ENCODE measurements around the gene TSHZ2.

The TSHZ2 gene

DNA sequence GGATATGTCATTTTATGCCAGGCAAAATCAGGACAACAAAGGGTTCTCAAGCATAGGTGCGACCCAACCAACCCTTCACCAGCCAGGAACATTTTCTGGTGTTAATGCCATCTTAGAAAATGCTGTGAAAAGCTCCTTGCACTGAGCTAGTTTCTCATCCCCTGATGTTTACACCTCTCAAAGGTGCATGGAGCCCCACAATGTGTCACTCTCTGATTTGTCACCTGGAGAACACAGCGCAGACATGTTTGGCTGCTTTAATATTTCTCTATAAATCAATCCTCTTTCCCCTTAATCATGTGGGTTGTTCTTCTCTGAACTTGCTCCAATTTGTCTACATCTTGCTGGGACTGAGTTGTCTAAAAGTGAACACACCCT, 244.3 kb downstream of the TSHZ2 start:
- DNase-seq, result no peak

GRCh38 chr20:53216856-53217576, 244.9 kb downstream of the TSHZ2 start:
- peak; percentile 58 for DNase-seq

DNA sequence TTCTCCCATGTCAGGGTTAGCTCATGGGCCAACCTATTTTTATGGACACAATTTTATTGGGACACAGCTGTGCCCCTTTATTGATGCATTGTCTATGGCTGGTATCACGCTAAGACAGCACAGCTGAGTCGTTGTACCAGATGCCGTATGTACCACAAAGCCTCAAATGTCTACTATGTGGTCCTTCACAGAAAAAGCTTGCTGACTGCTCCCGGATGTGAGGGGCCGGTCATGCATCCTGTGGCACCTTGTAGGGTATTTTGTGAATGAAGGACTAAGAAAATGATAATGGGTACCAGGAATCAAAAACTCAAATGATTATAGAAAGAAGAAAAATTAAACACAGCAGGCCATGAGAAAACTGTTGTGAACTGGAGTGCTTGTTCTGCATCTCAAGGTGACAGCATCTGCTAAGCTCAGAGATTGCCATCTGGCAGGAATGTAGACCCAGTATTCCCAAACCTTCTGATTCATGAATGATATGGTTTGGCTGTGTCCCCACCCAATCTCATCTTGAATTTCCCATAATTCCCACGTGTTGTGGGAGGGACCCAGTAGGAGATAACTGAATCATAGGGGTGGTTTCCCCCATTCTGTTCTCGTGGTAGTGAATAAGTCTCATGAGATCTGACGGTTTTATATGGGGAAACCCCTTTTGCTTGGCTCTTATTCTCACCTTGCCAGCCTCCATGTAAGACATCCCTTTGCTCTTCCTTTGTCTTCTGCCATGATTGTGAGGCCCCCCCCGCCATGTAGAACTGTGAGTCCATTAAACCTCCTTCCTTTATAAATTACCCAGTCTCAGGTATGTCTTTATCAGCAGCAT, 248.5 kb downstream of the TSHZ2 start:
- DNase-seq, result peak; percentile 13

DNA sequence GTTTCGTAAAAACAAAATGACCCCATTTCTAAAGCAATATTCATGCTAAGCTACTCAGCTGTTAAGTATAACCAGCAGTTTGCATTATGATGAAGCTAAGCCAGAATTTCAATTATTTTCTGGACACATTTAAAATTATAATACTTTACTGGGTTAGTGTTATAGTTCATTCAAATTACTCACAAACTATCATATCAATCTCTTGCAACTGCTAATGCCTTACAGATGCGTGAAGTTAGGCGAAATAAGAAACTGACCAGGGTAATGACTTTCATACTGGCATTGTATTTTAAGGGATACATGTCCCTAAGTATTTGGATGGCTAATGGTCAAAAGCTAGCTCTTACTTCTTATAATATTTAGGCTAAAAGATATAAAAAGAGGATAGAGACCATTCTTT, 249.6 kb downstream of the TSHZ2 start:
- DNase-seq, result no peak

GRCh38 chr20:53222416-53222815, 250.3 kb downstream of the TSHZ2 start:
- no peak for DNase-seq

GRCh38 chr20:53222932-53223331, 250.8 kb downstream of the TSHZ2 start:
- DNase-seq, result no peak

GRCh38 chr20:53223626-53224172, 251.5 kb downstream of the TSHZ2 start:
- peak; percentile 32 for DNase-seq

GRCh38 chr20:53224851-53225250, 252.7 kb downstream of the TSHZ2 start:
- peak; percentile 65 for DNase-seq

GRCh38 chr20:53226826-53227225, 254.7 kb downstream of the TSHZ2 start:
- DNase-seq, result no peak

GRCh38 chr20:53227523-53227922, 255.4 kb downstream of the TSHZ2 start:
- peak; percentile 38 for DNase-seq

DNA sequence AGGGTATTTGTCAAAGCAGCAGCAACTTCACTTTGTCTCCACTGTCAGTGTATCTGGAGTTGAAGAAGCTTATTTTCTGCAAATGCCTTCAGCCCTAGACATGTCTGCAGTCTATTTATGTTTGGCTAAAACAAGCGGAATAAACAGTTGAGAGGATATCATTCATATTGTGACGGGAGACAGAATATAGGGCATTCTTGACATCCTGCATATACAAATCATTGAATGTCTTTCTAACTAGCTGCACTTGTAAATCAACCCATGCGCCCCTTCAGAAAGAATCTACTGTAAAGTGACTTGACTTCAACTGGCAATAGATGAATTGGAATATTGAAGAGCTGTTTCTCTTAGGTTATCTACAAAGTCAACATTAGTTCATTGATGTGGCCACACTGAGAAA, 258.9 kb downstream of the TSHZ2 start:
- no peak for DNase-seq

DNA sequence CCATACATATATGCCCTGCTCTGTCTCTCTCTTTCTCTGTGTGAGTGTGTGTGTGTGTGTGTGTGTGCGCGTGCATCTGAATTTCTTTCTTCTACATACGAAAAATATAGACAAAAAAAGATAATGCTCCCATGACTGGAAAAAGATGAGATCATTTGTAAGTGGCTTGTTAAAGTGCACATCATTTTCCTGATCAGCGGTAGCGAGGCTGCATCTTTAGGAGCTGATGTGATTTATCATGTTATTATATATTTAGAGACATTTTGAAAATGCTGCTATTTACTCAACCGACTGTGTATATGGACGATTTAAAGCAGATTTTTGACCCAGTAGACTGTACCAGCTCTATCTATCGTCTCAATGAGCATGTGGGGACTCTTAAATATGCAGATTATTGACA, 265.3 kb downstream of the TSHZ2 start:
- DNase-seq, result no peak

DNA sequence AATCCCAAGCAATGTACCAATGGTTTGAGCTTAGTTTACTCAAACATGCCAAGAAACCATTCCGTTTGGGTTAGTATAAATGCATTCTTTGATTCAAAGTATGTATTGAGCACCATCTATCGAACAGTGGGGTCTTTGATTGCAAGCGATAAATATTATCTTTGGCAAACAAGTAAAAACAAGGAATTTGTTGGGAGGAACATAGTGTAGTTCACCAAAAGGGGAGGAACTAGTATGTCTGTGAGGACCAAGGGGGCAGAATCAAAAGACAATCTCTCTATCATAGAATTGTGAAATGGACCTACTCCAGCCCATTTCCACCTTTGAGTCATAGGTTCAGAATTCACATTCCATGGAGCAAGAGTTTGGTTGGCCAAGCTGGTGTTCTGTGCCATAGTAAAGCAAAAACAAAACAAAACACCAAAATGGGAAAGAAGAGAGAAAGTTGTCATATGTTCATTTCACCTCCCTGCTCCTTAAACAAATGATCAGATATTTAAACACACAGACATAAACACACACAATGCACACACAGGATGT, 266.0 kb downstream of the TSHZ2 start:
- DNase-seq, result peak; percentile 34

GRCh38 chr20:53243152-53243551, 271.0 kb downstream of the TSHZ2 start:
- DNase-seq, result no peak

DNA sequence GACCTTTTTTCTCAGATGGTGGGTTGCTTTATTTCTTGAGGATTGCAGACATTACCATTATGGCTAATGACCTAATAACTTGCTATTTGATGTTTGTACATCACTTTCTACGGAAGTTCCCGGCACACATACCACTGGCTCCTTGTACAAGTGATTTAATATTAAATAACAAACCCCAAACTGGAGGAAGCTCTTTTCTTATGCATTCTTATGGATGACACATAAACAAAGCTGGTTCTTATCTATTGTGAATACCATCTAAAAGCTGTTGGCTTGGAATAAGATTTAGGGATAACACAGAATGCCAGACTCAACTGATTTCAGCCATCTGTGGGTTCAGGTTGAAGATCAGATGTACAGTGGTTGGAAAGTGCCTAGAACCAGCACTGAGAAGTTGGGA, 272.6 kb downstream of the TSHZ2 start:
- peak; percentile 6 for DNase-seq

DNA sequence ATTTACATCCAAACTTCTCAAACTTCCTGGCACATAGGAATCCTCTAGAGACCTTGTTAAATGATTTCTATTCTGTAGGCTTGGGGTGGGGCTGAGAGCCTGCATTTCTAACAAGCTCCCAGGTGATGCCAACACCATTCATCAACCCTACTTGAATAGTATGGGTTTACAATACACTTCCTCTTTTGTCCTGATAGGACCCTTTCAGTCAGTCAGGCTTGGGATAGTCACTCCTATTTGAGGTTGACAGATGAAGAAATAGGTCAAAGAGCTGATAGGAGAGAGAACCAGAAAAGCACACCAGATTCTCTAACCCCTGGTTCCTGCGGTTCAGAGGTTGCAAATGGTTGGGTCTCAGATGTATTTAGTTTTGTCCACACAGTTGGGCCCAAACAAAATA, 273.4 kb downstream of the TSHZ2 start:
- DNase-seq, result no peak

GRCh38 chr20:53247468-53248103, 275.4 kb downstream of the TSHZ2 start:
- no peak for DNase-seq

GRCh38 chr20:53250456-53250855, 278.3 kb downstream of the TSHZ2 start:
- no peak for DNase-seq

DNA sequence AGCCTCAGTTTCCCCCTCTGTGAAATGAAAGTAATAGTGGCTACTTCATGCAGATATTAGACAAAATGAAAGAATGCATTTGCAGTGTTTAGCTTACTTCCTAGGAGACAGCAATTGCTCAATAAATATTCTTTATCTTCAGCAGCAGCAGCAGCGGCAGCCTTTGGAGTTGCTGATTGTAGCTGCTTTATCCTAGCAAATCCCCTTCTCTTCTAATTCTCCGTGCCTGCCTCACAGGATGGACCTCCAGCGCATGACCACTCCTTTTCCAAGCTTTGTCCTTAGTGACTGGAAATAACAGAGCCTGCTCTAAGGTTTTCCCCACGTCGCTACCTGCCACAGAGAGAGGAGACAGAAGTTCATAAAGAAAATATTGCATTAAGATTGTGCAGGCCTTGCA, 279.8 kb downstream of the TSHZ2 start:
- no peak for DNase-seq

DNA sequence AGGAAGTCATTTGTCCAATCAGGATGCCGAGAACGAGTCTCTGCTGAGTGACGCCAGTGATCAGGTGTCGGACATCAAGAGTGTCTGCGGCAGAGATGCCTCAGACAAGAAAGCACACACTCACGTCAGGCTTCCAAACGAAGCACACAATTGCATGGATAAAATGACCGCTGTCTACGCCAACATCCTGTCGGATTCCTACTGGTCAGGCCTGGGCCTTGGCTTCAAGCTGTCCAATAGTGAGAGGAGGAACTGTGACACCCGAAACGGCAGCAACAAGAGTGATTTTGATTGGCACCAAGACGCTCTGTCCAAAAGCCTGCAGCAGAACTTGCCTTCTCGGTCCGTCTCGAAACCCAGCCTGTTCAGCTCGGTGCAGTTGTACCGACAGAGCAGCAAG, 281.5 kb downstream of the TSHZ2 start:
- no peak for DNase-seq

DNA sequence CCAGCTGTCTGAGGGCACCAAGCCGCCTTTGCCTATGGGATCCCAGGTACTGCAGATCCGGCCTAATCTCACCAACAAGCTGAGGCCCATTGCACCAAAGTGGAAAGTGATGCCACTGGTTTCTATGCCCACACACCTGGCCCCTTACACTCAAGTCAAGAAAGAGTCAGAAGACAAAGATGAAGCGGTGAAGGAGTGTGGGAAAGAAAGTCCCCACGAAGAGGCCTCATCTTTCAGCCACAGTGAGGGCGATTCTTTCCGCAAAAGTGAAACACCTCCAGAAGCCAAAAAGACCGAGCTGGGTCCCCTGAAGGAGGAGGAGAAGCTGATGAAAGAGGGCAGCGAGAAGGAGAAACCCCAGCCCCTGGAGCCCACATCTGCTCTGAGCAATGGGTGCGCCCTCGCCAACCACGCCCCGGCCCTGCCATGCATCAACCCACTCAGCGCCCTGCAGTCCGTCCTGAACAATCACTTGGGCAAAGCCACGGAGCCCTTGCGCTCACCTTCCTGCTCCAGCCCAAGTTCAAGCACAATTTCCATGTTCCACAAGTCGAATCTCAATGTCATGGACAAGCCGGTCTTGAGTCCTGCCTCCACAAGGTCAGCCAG, 283.0 kb downstream of the TSHZ2 start:
- no peak for DNase-seq

DNA sequence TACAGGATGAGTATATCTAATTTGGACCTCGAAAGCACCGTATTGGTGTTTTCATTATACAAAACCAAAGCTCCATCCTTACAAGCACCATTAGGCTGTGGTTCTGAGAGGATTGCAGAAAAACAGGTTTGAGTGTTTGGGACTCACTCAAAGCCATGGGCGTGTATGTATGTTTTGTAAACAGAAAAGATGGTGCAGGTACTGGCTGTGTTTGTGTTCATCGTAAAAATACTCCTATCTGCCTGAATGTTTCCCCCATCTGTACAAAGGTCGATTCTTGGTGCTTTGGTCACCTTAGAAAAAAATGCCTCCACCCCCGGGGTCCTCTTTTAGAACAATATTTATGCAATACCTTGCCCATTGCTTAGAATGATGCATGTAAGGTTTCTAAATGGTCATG, 286.6 kb downstream of the TSHZ2 start:
- DNase-seq, result no peak

- no peak for DNase-seq
These were observed 288.0 kb downstream of the TSHZ2 start for GRCh38 chr20:53260168-53260567.
